Measurements from ENCODE around the gene CMYA5. TPM values are rescaled to one million over a fixed set of nuclear protein-coding genes. Genes with fewer than 3 reads are reported as not detected.

Gene CMYA5
- total and polyA plus RNA-seq, 4 donors = 0.61 to 5.9 (median 2.1) TPM

GRCh38 chr5:79802406-79802805 lies 112.8 kb downstream of the CMYA5 start:
- ATAC-seq (ENCODE audit: low FRiP score) (no peak), DNase-seq (no peak)
- H3K36me3 ChIP-seq (ENCODE audit: control insufficient read depth in 1 of 2, insufficient read depth in 2 of 2, low read length in 1 of 2) = no peaks in the 10 kb centered on the region
- no peaks in the 10 kb centered on the region for H3K27me3 ChIP-seq (ENCODE audit: control insufficient read depth in 1 of 2, insufficient read depth in 2 of 2, low read length in 1 of 2)
- H3K4me3 ChIP-seq (ENCODE audit: low read length in 2 of 2) = no peak overlapping the region
- no peak overlapping the region for H3K27ac ChIP-seq (ENCODE audit: low read depth in 1 of 2, low read length in 2 of 2)
- intact Hi-C loops (cut with DNase I) = no loop called here
- WGBS, 2 donors = 77 to 78% methylated on average over 1 of the region's 1 CpG
- H3K9me3 ChIP-seq (ENCODE audit: control insufficient read depth, low read length) = no peaks in the 10 kb centered on the region
- H3K4me1 ChIP-seq (ENCODE audit: control insufficient read depth in 1 of 2, insufficient read depth in 2 of 2, low read length in 2 of 2) = no peaks in the 10 kb centered on the region

- intact Hi-C loops (cut with DNase I) = no loop called here
- H3K4me3 ChIP-seq (ENCODE audit: low read length in 2 of 2) = no peak overlapping the region
- no peaks in the 10 kb centered on the region for H3K36me3 ChIP-seq (ENCODE audit: control insufficient read depth in 1 of 2, insufficient read depth in 2 of 2, low read length in 1 of 2)
- no peaks in the 10 kb centered on the region for H3K9me3 ChIP-seq (ENCODE audit: control insufficient read depth, low read length)
- 72 to 73% methylated on average over 2 of the region's 2 CpGs for WGBS, 2 donors
- no peak overlapping the region for H3K27ac ChIP-seq (ENCODE audit: low read depth in 1 of 2, low read length in 2 of 2)
- DNase-seq (no peak), ATAC-seq (ENCODE audit: low FRiP score) (no peak)
- H3K4me1 ChIP-seq (ENCODE audit: control insufficient read depth in 1 of 2, insufficient read depth in 2 of 2, low read length in 2 of 2) = no peaks in the 10 kb centered on the region
- no peaks in the 10 kb centered on the region for H3K27me3 ChIP-seq (ENCODE audit: control insufficient read depth in 1 of 2, insufficient read depth in 2 of 2, low read length in 1 of 2)
Measured at GRCh38 chr5:79803007-79803406, 113.4 kb downstream of the CMYA5 start.

GRCh38 chr5:79806741-79807140 lies 117.1 kb downstream of the CMYA5 start:
- H3K27me3 ChIP-seq (ENCODE audit: control insufficient read depth in 1 of 2, insufficient read depth in 2 of 2, low read length in 1 of 2) = no peaks in the 10 kb centered on the region
- ATAC-seq (ENCODE audit: low FRiP score) (no peak), DNase-seq (no peak)
- 28 to 36% methylated on average over 3 of the region's 3 CpGs for WGBS, 2 donors
- intact Hi-C loops (cut with DNase I) = no loop called here
- no peak overlapping the region for H3K4me3 ChIP-seq (ENCODE audit: low read length in 2 of 2)
- H3K36me3 ChIP-seq (ENCODE audit: control insufficient read depth in 1 of 2, insufficient read depth in 2 of 2, low read length in 1 of 2) = no peaks in the 10 kb centered on the region
- H3K9me3 ChIP-seq (ENCODE audit: control insufficient read depth, low read length) = no peaks in the 10 kb centered on the region
- no peak overlapping the region for H3K27ac ChIP-seq (ENCODE audit: low read depth in 1 of 2, low read length in 2 of 2)
- H3K4me1 ChIP-seq (ENCODE audit: control insufficient read depth in 1 of 2, insufficient read depth in 2 of 2, low read length in 2 of 2) = no peaks in the 10 kb centered on the region

- Histone ChIP-seq H3K36me3 (ENCODE audit: control insufficient read depth in 1 of 2, insufficient read depth in 2 of 2, low read length in 1 of 2) (no peaks in the 10 kb centered on the region), H3K9me3 (ENCODE audit: control insufficient read depth, low read length) (no peaks in the 10 kb centered on the region), H3K27me3 (ENCODE audit: control insufficient read depth in 1 of 2, insufficient read depth in 2 of 2, low read length in 1 of 2) (no peaks in the 10 kb centered on the region), H3K27ac (ENCODE audit: low read depth in 1 of 2, low read length in 2 of 2) (no peak overlapping the region), H3K4me1 (ENCODE audit: control insufficient read depth in 1 of 2, insufficient read depth in 2 of 2, low read length in 2 of 2) (no peaks in the 10 kb centered on the region), H3K4me3 (ENCODE audit: low read length in 2 of 2) (no peak overlapping the region)
- DNase-seq (no peak), ATAC-seq (ENCODE audit: low FRiP score) (no peak)
- intact Hi-C loops (cut with DNase I) = no loop called here
- 81 to 82% methylated on average over 3 of the region's 3 CpGs for WGBS, 2 donors
Measured at GRCh38 chr5:79809743-79810142, 120.1 kb downstream of the CMYA5 start.

- H3K36me3 ChIP-seq (ENCODE audit: control insufficient read depth in 1 of 2, insufficient read depth in 2 of 2, low read length in 1 of 2) = no peaks in the 10 kb centered on the region
- H3K27ac ChIP-seq (ENCODE audit: low read depth in 1 of 2, low read length in 2 of 2) = no peak overlapping the region
- H3K9me3 ChIP-seq (ENCODE audit: control insufficient read depth, low read length) = no peaks in the 10 kb centered on the region
- H3K4me3 ChIP-seq (ENCODE audit: low read length in 2 of 2) = no peak overlapping the region
- 86% methylated on average over 2 of the region's 2 CpGs for WGBS, 2 donors
- no peaks in the 10 kb centered on the region for H3K4me1 ChIP-seq (ENCODE audit: control insufficient read depth in 1 of 2, insufficient read depth in 2 of 2, low read length in 2 of 2)
- ATAC-seq (ENCODE audit: low FRiP score) = no peak
- no peaks in the 10 kb centered on the region for H3K27me3 ChIP-seq (ENCODE audit: control insufficient read depth in 1 of 2, insufficient read depth in 2 of 2, low read length in 1 of 2)
- intact Hi-C loops (cut with DNase I) = no loop called here
- DNase-seq = no peak
Measured at GRCh38 chr5:79811081-79811480, 121.4 kb downstream of the CMYA5 start.

DNA sequence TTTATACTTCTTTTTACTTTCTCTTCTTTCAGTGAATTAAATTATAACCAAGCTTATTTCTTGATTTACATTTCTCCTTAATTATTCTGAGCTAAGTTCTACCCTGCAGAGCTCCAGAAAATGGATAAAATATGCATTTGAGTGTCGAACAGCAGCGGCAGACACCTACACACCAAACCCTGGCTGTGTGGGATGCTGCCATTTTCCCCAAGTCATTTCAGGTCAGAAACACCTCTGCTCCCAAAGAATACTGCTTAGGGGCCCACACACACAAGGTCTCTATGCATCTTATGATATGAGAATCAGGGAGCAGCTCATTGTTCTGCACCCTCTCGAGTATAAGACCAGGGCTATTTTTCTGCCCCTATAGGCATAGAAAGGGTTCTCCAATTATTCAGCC lies 122.3 kb downstream of the CMYA5 start:
- no peak for ATAC-seq (ENCODE audit: low FRiP score)
- Histone ChIP-seq H3K27ac (ENCODE audit: low read depth in 1 of 2, low read length in 2 of 2) (no peak overlapping the region), H3K4me3 (ENCODE audit: low read length in 2 of 2) (no peak overlapping the region), H3K36me3 (ENCODE audit: control insufficient read depth in 1 of 2, insufficient read depth in 2 of 2, low read length in 1 of 2) (no peaks in the 10 kb centered on the region), H3K9me3 (ENCODE audit: control insufficient read depth, low read length) (no peaks in the 10 kb centered on the region), H3K4me1 (ENCODE audit: control insufficient read depth in 1 of 2, insufficient read depth in 2 of 2, low read length in 2 of 2) (no peaks in the 10 kb centered on the region), H3K27me3 (ENCODE audit: control insufficient read depth in 1 of 2, insufficient read depth in 2 of 2, low read length in 1 of 2) (no peaks in the 10 kb centered on the region)
- intact Hi-C loops (cut with DNase I) = no loop called here
- 88 to 91% methylated on average over 3 of the region's 3 CpGs for WGBS, 2 donors
- no peak for DNase-seq

- no peak overlapping the region for H3K27ac ChIP-seq (ENCODE audit: low read depth in 1 of 2, low read length in 2 of 2)
- intact Hi-C loops (cut with DNase I) = no loop called here
- ATAC-seq (ENCODE audit: low FRiP score) = no peak
- WGBS, 2 donors = 69 to 71% methylated on average over 2 of the region's 2 CpGs
- H3K9me3 ChIP-seq (ENCODE audit: control insufficient read depth, low read length) = no peaks in the 10 kb centered on the region
- no peak overlapping the region for H3K4me3 ChIP-seq (ENCODE audit: low read length in 2 of 2)
- H3K4me1 ChIP-seq (ENCODE audit: control insufficient read depth in 1 of 2, insufficient read depth in 2 of 2, low read length in 2 of 2) = no peaks in the 10 kb centered on the region
- no peak for DNase-seq
- no peaks in the 10 kb centered on the region for H3K27me3 ChIP-seq (ENCODE audit: control insufficient read depth in 1 of 2, insufficient read depth in 2 of 2, low read length in 1 of 2)
- no peaks in the 10 kb centered on the region for H3K36me3 ChIP-seq (ENCODE audit: control insufficient read depth in 1 of 2, insufficient read depth in 2 of 2, low read length in 1 of 2)
Measured at GRCh38 chr5:79814699-79815098, 125.1 kb downstream of the CMYA5 start.

DNA sequence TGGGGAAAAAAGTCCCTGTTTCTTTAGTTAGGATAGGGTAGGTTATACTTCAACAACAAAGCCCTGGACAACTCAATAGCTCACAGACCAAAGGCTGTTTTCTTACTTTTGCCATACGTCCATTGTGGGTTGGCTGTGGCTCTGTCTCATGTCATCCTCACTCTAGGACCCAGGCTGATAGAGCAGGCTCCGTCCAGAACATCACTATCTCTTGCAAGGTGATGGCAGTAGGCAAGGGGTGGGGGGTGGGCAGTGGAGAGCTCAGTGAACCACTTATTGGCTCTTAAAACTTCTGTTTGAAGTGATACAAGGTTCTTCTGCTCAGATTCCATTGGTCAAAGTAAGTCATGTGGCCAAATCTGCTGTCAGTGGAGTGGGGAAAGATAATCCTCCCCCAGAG lies 126.4 kb downstream of the CMYA5 start:
- WGBS, 2 donors = 77 to 88% methylated on average over 2 of the region's 2 CpGs
- Histone ChIP-seq H3K27me3 (ENCODE audit: control insufficient read depth in 1 of 2, insufficient read depth in 2 of 2, low read length in 1 of 2) (no peaks in the 10 kb centered on the region), H3K4me3 (ENCODE audit: low read length in 2 of 2) (no peak overlapping the region), H3K9me3 (ENCODE audit: control insufficient read depth, low read length) (no peaks in the 10 kb centered on the region), H3K27ac (ENCODE audit: low read depth in 1 of 2, low read length in 2 of 2) (no peak overlapping the region), H3K36me3 (ENCODE audit: control insufficient read depth in 1 of 2, insufficient read depth in 2 of 2, low read length in 1 of 2) (no peaks in the 10 kb centered on the region), H3K4me1 (ENCODE audit: control insufficient read depth in 1 of 2, insufficient read depth in 2 of 2, low read length in 2 of 2) (no peaks in the 10 kb centered on the region)
- intact Hi-C loops (cut with DNase I) = no loop called here
- ATAC-seq (ENCODE audit: low FRiP score) (no peak), DNase-seq (no peak)

GRCh38 chr5:79820648-79821047 lies 131.0 kb downstream of the CMYA5 start:
- Histone ChIP-seq H3K4me1 (ENCODE audit: control insufficient read depth in 1 of 2, insufficient read depth in 2 of 2, low read length in 2 of 2) (no peaks in the 10 kb centered on the region), H3K27ac (ENCODE audit: low read depth in 1 of 2, low read length in 2 of 2) (no peak overlapping the region), H3K36me3 (ENCODE audit: control insufficient read depth in 1 of 2, insufficient read depth in 2 of 2, low read length in 1 of 2) (no peaks in the 10 kb centered on the region), H3K4me3 (ENCODE audit: low read length in 2 of 2) (no peak overlapping the region), H3K27me3 (ENCODE audit: control insufficient read depth in 1 of 2, insufficient read depth in 2 of 2, low read length in 1 of 2) (no peaks in the 10 kb centered on the region), H3K9me3 (ENCODE audit: control insufficient read depth, low read length) (no peaks in the 10 kb centered on the region)
- WGBS, 2 donors = 85 to 86% methylated on average over 5 of the region's 5 CpGs
- intact Hi-C loops (cut with DNase I) = no loop called here
- DNase-seq = no peak
- no peak for ATAC-seq (ENCODE audit: low FRiP score)

Measured in aorta (tissue), 5 donors.